HG02852 (cell line): ENCODE results near the gene FAM83G.
A peak's percentile ranks its signal among the peaks of the same experiment; 100 is the strongest.

Experiments used
- ATAC-seq: cut with Tn5 transposase; IDR thresholded peaks from one replicate; pipeline ENCODE4 v1.9.1; 2021; ENCODE audit warnings: mild to moderate bottlenecking, moderate library complexity; ENCODE audit not compliant: unreplicated experiment

Gene FAM83G

GRCh38 chr17:18970582-18971480 lies 33.7 kb downstream of the FAM83G start:
- no peak for ATAC-seq

DNA sequence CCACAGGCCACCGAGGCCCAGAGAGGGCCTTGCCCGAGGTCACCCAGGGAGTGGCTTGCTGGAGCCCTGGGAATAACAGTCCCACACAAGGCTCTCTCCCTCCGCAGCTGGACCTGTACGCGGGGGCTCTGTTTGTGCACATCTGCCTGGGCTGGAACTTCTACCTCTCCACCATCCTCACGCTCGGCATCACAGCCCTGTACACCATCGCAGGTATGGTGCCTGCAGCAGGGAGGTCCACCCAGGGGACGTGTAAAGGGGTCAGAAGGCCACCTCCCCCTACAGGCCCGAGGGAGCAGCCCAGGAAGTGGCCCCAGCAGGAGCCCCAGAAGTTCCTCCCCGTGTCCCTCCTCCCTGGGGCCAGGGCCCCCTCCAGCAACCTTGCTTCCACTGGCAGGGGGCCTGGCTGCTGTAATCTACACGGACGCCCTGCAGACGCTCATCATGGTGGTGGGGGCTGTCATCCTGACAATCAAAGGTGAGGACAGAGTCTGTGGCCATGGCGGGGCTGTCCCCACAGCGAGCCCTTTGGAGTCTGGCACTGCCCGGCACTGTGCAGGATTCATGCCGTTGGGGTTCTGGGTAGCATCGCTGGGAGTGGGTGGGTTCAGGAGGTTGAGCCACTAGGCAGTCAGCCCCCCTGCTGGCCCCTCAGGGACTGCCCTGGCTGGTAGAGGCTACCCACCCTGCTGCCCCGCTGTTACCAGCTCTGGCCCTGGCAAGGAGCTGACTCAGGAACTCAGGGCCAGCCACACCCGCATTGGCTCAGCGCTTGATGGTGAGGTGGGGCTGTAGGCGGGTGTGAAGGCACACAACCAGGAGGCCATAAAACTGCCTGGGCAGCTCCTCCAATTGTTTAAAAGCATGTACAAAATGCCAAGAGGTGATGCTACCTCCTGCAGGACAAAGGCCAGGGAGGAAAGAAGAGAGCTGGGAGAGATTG lies 35.3 kb downstream of the FAM83G start:
- no peak for ATAC-seq

- ATAC-seq: no peak
Observed at GRCh38 chr17:18968345-18968744, 36.2 kb downstream of the FAM83G start.

- no peak for ATAC-seq
Observed at GRCh38 chr17:18967916-18968315, 36.6 kb downstream of the FAM83G start.

- ATAC-seq: no peak
Observed at GRCh38 chr17:18966831-18967624, 37.5 kb downstream of the FAM83G start.

DNA sequence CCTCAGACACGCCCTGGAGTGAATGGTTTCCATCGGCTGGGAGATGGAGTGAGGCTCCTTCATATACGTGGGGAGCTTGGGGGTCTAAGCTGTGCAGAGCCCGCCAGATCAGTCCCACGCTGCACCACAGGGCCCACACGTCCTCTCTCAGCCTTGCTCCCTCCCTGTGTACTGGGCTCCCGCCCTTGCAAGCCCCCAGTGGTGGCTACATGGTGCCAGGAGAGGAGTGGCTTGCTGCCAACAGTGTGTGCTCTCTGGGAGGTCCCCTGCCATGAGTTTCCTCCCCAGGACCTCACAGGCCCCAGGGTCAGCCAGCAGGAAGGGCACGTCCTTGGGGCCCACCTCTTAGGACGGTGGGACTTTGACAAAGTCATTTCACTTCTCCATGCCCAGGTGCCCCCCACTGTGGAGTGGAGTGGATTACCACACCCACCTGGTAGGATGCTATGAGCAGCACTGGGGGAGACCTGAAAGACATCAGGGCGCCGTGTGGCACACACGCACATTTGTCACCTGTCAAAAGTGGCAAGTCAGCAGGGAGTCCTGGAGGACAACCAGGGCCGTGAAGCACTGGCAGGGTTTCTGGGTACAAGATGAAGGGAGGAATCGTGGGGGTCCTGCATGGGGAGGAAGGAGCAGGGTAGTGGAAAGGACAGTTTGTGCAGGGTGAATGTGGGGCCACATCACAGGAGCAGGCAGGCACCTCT lies 38.9 kb downstream of the FAM83G start:
- ATAC-seq: no peak

DNA sequence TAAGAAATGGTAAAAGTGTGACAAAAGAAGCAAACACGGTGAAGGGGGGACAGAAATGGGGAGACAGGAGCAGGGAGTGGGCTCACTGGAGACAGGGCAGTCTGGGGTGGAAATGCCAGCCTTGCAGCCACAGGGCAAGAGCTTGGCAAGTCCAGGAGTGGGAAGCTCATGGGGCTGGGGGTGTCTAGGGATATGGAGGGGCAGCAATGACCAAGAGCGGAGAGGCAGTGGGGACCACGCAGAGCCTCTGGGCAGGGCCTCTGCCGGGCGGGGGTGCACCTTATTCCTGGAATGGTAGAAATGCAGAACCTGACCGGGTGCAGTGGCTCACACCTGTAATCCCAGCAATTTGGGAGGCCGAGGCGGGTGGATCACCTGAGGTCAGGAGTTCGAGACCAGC lies 40.0 kb downstream of the FAM83G start:
- ATAC-seq: no peak

GRCh38 chr17:18964018-18964351 lies 40.6 kb downstream of the FAM83G start:
- ATAC-seq: no peak

DNA sequence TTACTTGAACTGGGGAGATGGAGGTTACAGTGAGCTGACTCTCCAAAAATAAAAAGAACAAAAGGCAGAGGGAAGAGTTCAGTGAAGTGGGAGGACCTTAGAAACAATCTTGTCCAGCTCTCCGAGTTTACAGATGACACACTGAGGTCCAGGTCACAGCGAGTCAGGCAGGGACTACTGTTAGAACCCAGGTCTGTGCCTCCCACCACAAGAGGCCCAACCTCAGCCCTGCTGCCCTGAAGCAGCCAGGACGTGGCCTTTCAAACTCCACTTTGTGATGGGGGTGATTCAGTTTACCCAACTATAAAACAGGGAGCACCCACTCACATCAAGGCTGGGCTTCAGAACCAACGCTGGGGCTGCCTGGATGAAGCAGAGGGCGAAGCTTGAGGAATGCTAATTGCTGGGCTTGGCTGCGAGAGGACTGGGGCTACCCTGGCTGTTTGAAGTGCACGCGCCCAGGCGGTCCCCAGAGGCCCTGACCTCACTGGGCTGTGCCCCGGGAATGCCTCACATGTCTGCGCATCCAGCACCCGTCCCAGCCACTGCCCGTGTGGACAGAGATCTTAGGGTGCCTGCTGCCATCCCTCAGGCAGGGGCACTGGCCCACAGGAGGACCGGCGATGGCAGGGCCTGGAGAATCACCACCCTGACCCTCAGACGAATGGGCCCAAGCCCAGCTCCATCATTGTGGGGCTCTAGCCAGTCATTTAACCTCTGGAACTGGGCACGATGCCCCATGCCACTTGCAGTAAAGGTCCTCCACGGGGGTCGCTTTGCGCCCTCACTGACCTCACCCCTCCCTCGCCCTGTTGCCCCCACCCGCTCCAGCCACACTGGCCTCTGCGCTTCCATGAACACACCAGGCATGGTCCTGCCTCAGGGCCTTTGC lies 41.2 kb downstream of the FAM83G start:
- ATAC-seq: no peak

- no peak for ATAC-seq
Observed at GRCh38 chr17:18962494-18962815, 42.1 kb downstream of the FAM83G start.

GRCh38 chr17:18961634-18962493 lies 42.7 kb downstream of the FAM83G start:
- ATAC-seq: no peak

- ATAC-seq: peak; percentile 79
Observed at GRCh38 chr17:18960803-18961511, 43.6 kb downstream of the FAM83G start.

GRCh38 chr17:18960241-18960665 lies 44.3 kb downstream of the FAM83G start:
- ATAC-seq: no peak

DNA sequence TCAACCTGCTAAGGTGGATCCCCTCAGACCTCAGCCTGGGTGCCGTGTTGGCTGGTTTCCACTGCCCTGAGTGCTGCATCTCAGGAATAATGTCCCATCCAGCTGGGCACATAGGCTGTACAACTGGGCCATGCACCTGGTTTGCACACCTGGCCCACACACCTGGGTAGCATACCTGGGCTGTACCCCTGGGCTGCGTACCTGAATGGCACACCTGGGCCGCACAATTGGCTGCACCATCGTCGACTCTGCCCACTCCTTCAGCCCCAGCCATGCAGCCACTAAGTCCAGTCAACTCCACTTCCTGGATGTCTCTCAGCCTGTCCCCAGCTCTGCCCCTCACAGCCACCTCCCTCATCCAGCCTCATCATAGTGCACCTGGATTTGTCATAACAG lies 44.7 kb downstream of the FAM83G start:
- no peak for ATAC-seq

DNA sequence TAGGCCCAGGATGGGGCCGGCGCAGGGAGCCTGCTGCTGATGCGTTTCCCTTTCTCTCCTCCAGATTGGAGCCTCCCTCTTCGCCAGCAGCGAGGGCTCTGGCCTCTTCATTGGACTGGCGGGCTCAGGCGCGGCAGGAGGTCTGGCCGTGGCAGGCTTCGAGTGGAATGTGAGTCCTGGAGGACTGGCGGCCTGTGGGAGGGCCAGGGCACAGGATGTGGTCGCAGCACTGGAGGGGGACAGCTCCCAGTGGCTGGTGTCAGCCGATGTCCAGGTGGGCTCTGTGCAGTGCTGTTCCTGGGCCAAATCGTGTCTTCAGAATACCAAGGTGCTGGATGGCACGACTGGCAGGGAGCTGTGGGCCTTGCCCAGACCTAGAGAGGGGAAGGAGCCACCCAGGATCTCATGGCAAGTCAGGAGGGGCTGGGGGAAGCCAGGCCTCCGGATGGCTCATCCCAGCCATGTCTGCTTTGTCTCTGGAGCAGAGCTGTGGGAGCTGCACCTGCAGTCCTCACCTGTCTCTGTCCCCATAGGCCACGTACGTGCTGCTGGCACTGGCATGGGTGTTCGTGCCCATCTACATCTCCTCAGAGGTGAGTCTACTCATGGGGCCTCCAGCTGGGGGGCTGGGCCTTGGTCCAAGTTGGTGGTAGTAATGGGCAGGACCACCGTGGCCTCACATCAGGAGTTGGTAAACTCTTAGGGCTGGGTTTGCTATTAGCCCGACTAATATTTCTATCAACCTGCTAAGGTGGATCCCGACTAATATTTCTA lies 45.3 kb downstream of the FAM83G start:
- no peak for ATAC-seq

DNA sequence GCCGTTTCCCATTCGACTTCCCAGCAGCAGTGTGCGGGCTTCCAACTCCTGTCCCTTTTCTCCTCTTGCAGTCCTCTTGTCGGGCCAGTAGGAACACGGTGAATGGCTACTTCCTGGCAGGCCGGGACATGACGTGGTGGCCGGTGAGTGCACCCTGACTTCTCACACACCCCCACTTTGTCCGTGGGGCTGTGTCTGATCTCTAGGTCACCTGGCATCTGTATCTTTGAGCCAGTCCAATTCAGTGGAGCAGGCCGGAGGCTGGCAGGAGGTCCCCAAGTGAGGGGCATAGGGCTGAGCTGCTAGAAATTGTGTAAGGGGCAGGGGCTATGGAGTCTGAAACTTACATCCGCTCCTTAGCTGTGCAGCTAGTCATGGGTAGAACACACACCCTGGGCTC lies 46.0 kb downstream of the FAM83G start:
- ATAC-seq: no peak

DNA sequence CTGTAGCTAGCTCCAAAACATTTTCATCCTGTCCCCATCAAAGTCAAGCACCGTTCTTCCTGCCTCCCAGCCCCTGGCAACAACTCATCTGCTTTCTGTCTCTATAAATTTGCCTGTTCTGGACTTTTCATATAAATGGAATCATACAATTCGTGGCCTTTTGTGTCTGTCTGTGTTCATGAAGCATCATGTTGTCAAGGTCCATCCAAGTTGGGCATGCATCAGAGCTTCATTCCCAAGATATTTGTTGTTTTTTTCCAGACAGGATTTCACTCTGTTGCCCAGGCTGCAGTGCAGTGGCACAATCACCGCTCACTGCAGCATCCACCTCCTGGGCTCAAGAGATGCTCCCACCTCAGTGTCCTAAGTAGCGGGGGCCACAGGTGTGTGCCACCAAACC lies 46.7 kb downstream of the FAM83G start:
- ATAC-seq: no peak
